UCSD-AML1 (cell line): ENCODE measurements around the gene NEFH.

ENCODE experiments used
- DNase-seq: peaks from one replicate; lab custom pipeline; 2025; ENCODE audit not compliant: unreplicated experiment; lab: John Stamatoyannopoulos, UW

Gene NEFH

DNA sequence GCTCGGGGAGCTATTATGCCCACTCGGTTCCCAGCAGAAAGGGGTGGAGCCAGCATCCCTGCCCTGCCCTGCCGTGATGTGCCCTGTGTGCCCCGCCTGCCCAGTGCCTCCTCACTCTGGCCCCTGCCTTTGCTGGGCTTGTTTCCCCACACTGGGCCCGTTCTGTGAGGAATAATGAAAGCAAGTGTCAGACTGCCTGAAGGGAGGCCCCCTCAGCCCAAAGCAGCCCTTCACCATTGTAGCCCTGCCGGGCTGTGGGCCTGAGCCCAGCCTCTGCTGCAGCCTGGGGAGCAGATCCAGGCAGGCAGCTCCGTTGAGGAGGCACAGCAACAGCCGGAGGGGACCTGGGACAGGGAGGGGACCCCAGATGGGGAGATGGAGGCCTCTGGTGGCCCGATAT lies 20.2 kb upstream of the NEFH start:
- no peak for DNase-seq

- no peak for DNase-seq
Measured at GRCh38 chr22:29461263-29461662, 18.8 kb upstream of the NEFH start.

DNA sequence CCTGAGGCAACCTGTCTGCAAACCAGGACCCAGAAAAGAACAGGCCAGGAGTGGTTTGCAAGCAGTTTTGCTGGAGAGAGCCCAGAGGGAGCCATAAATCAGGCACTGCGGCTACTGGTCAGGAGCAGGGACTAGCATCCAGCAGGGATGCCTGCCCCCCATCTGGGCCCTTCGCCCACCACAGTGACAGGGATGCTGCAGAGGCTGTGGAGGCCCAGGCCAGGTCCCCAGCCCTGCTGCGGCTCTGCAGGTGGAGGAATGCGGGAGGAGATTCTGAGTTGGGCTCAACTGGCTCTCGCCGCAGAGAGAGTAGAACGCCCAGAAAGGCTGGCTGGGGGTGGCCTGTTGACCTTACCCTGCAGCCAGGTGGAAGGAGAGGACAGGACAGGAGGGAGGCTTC lies 16.4 kb upstream of the NEFH start:
- no peak for DNase-seq

GRCh38 chr22:29464581-29464980 lies 15.4 kb upstream of the NEFH start:
- DNase-seq, result no peak

DNA sequence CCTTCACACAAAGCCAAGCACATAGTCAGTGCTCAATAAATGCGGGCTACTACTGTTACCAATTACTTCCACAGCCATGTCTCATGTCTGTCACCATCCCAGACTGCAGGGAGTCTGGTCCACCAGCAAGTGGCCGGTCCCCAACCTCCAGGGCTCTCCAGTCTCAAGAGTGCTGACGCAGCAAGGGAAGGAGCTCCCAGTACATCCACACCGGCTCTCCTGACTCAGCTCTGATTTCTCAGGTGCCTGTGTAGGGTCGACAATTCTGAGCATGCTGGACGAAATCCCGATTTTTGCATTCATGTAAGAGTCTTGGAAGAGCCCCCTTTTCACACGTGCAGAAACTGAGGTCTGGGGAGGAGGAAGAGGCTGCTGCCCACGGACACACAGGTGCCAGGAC lies 10.3 kb upstream of the NEFH start:
- no peak for DNase-seq

- DNase-seq, result peak; percentile 71
Measured at GRCh38 chr22:29470159-29470855, 9.7 kb upstream of the NEFH start.

DNA sequence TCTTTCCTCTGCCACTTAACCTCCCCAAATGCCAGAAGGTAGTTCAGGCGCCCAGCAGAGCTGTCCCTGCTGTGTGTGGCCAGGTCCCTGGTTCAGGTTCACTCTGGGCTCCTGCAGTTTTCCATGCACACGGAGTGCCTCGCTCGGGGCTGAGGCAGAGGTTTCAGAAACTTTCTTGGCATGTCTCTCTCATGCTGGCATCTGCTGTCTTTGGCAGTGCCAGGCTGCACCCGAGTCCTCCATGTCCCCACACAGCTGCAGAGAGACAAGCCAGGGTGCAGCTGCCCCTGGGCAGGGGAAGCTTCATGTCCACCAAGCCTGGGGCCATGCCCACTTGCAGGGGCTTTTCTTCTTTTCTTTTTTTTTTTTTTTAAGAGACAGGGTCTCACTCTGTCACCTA lies 7.0 kb upstream of the NEFH start:
- no peak for DNase-seq

DNA sequence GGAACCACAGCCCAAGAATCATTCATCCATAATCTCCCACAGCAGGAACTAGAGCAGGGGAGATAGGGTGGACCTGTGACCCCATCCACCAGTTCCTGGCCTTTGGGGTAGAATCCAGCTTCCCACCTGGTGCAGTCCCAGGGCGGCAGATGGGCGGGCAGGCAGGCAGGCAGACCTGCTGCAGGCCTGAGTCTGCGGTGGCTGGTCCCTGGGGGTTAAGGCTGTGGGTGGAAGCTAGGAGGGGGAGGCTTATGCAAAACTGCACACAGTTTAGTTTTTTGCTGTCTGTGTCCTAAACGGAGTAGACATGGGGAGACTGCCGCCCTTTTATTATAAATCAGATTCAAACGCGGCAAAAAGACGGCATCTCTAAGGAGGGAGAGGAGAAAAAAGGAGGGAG lies 4.5 kb upstream of the NEFH start:
- DNase-seq, result no peak

DNA sequence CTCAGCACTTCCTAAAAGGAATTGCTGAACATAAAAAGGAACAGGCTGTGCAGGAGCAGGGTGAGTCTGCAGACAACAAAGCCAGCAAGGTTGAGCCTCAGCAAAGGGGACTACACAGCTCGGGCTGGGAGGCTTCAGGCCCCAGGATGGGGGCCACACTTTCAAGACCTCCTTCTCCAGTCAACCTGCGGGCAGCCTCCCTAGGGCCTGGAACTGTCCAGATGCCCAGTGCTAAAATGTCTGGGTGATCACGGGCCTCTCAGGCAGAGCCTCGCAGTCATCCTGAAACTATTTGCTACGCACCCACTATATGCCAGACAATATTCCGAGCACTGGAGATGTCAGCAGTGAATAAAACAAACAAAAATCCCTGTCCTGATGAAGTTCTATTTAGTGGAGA lies 3.9 kb upstream of the NEFH start:
- DNase-seq, result no peak

GRCh38 chr22:29477723-29478318 lies 2.2 kb upstream of the NEFH start:
- DNase-seq, result no peak

GRCh38 chr22:29478326-29479276 lies 1.4 kb upstream of the NEFH start:
- DNase-seq, result peak; percentile 29

DNA sequence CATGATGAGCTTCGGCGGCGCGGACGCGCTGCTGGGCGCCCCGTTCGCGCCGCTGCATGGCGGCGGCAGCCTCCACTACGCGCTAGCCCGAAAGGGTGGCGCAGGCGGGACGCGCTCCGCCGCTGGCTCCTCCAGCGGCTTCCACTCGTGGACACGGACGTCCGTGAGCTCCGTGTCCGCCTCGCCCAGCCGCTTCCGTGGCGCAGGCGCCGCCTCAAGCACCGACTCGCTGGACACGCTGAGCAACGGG lies 169 bp downstream of the NEFH start:
- no peak for DNase-seq

GRCh38 chr22:29480512-29481264 lies 670 bp downstream of the NEFH start:
- no peak for DNase-seq

- DNase-seq, result no peak
Measured at GRCh38 chr22:29481265-29482000, 1.4 kb downstream of the NEFH start.

DNA sequence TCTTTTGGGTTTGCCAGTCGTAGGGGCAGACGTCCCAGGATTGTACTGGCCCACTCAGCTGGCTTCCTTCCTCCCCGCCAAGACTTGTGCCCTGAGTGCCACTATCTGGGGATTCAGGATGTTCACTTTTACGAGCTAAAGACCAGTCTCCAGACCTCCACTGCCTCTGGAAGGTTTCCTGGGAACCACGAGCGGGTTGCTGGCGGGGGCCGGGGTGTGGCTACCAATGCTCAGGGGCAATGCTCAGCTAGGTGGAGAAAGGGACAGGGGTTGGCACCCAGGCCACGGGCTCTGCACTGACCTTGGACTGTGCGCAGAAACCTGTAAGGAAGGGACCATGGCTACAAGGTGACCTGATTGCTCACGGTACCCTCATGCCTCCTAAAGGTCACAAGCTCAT lies 2.2 kb downstream of the NEFH start:
- DNase-seq, result no peak

DNA sequence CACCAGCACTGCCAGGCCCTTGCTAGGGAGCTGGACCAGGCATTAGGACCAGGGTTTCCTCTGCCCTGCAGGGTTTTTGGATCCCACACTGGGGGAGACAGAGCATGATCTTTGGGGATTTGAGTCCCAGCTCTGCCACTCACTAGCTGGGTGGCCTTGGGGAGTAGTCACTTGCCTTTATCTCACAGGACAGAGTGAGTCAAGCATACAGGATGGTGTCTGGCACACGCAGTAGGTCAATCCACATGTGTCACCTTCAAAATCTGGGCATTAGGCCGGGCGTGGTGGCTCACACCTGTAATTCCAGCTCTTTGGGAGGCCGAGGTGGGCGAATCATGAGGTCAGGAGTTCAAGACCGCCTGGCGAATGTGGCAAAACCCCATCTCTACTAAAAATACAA lies 2.7 kb downstream of the NEFH start:
- DNase-seq, result no peak

DNA sequence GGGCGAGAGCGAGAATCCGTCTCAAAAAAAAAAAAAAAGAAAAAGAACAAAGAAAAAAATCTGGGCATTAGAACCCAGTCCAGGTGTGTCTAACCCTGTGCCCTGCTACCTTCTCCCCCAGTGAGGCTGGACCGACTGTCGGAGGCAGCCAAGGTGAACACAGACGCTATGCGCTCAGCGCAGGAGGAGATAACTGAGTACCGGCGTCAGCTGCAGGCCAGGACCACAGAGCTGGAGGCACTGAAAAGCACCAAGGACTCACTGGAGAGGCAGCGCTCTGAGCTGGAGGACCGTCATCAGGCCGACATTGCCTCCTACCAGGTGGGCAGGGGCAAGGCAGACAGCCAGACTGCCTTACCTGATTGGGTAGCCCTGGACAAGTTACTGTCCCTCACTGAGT lies 3.2 kb downstream of the NEFH start:
- DNase-seq, result no peak

- DNase-seq, result no peak
Measured at GRCh38 chr22:29484642-29485041, 4.6 kb downstream of the NEFH start.

GRCh38 chr22:29485448-29485847 lies 5.4 kb downstream of the NEFH start:
- no peak for DNase-seq

- DNase-seq, result no peak
Measured at GRCh38 chr22:29487426-29487986, 7.5 kb downstream of the NEFH start.
